ENCODE results near the gene ADAMTS7. TPM values are rescaled to one million over a fixed set of nuclear protein-coding genes. Genes with fewer than 3 reads are reported as not detected.
"Not testable (repeated sequence)": the region's sequence is repeated elsewhere in the genome, so short reads cannot be mapped to it uniquely, and the experiment has no call there.

Gene ADAMTS7
- total RNA-seq, 2 donors from 2014 or later: 0.19 to 0.20 TPM

- H3K4me1 Mint-ChIP-seq (ENCODE audit: low read depth in 2 of 2): no peaks in the 10 kb centered on the region
- DNase-seq (ENCODE audit: low spot score) (no peak), ATAC-seq (no peak)
- H3K36me3 Mint-ChIP-seq: no peaks in the 10 kb centered on the region
- no peak overlapping the region for H3K4me3 Mint-ChIP-seq
- H3K27me3 Mint-ChIP-seq: peaks cover 11% of the 10 kb centered on the region in 2 donors
- no peaks in the 10 kb centered on the region for H3K9me3 Mint-ChIP-seq
- H3K27ac Mint-ChIP-seq: no peak overlapping the region
Observed at GRCh38 chr15:78840661-78841375, 29.6 kb upstream of the ADAMTS7 start.

DNA sequence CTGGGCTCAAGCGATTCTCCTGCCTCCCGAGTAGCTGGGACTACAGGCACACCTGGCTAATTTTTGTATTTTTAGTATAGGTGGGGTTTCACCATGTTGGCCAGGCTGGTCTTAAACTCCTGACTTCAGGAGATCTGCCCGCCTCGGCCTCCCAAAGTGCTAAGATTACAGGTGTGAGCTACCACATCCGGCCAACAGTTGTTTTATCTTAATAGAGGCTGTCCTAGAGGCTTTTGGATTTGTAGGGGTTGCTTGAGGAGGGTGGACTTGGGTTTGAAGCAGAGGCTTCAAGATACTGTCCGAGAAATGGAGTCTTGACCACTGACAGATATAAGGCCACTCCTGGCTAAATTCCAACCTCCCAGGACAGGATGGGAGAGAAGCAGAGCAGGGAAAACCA lies 27.9 kb upstream of the ADAMTS7 start:
- ATAC-seq; DNase-seq (ENCODE audit: low spot score); H3K4me1 Mint-ChIP-seq (ENCODE audit: low read depth in 2 of 2); H3K9me3 Mint-ChIP-seq; H3K4me3 Mint-ChIP-seq; H3K27ac Mint-ChIP-seq; H3K36me3 Mint-ChIP-seq: not testable (repeated sequence)
- H3K27me3 Mint-ChIP-seq: peaks cover 12 to 13% of the 10 kb centered on the region in 2 donors

DNA sequence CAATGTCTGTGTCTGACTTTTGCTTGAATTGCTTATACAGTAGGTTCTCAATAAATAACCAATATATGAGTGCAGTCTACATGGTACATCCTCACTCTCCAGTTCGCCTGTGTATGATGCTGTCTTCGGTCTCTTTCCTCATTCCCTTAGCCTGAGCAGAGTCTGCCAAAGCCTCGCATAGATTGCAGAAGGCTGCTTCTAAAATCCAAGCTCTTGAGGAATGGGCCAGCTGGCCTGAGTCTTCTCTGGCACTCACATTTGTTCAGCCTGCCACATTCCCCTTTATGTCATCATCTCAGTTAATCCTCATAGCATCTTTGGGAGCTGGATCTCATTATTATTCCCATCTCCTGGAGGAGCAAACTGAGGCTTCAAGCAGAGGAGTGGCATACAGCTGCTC lies 27.2 kb upstream of the ADAMTS7 start:
- no peak for ATAC-seq
- Mint-ChIP-seq H3K27me3 (peaks cover 12 to 13% of the 10 kb centered on the region in 2 donors), H3K36me3 (no peaks in the 10 kb centered on the region), H3K4me1 (ENCODE audit: low read depth in 2 of 2) (no peaks in the 10 kb centered on the region), H3K4me3 (no peak overlapping the region), H3K9me3 (no peaks in the 10 kb centered on the region), H3K27ac (no peak overlapping the region)
- no peak for DNase-seq (ENCODE audit: low spot score)

DNA sequence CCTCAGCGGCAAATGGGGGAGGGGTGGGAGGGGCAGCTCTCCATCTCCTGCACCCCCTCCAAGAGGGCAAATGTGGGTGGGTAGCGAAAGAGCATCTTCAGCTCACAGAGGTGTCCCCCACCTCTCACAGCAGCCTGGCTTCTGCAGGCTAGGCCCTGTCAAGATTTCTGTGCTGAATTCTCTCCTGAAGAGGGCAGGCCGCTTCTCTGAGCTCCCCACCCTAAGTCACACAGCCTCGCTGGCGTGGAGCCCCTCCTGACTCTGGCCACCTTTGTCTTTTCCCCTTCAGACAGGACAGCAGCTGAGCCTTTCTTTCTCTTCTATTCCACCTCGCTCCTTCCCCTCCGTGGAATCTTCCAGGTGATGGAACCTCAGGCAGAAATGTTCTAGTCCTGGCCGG lies 26.3 kb upstream of the ADAMTS7 start:
- H3K27ac Mint-ChIP-seq: no peak overlapping the region
- H3K36me3 Mint-ChIP-seq: no peaks in the 10 kb centered on the region
- ATAC-seq: no peak

GRCh38 chr15:78837131-78837530 lies 25.9 kb upstream of the ADAMTS7 start:
- no peaks in the 10 kb centered on the region for H3K36me3 Mint-ChIP-seq
- ATAC-seq: no peak
- no peaks in the 10 kb centered on the region for H3K9me3 Mint-ChIP-seq
- DNase-seq (ENCODE audit: low spot score): no peak
- H3K4me1 Mint-ChIP-seq (ENCODE audit: low read depth in 2 of 2): no peaks in the 10 kb centered on the region
- H3K4me3 Mint-ChIP-seq: no peak overlapping the region
- peaks cover 13 to 14% of the 10 kb centered on the region in 2 donors for H3K27me3 Mint-ChIP-seq
- no peak overlapping the region for H3K27ac Mint-ChIP-seq

More for the DNA sequence above, 26.3 kb upstream of the ADAMTS7 start:
- no peaks in the 10 kb centered on the region for H3K9me3 Mint-ChIP-seq
- peaks cover 12 to 13% of the 10 kb centered on the region in 2 donors for H3K27me3 Mint-ChIP-seq
- no peak for DNase-seq (ENCODE audit: low spot score)
- H3K4me3 Mint-ChIP-seq: no peak overlapping the region
- H3K4me1 Mint-ChIP-seq (ENCODE audit: low read depth in 2 of 2): no peaks in the 10 kb centered on the region

DNA sequence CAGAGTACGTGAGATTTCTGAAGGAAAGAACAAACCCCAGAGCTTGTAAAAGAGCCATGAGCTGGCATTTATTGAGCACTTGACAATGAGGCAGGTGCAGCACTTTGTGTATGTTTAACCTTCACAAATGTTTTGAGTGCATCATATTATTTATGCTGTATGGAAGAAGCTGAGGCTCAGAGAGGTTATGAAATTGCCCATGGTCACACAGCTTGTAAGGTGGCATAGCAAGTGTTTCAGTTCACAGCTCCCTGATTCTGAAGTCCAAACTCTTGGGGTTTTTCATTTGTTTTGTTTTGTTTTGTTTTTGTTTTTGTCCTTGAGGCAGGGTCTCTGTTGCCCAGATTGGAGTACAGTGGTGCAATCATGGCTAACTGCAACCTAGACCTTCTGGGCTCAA lies 25.1 kb upstream of the ADAMTS7 start:
- Mint-ChIP-seq H3K27me3 (peaks cover 13 to 18% of the 10 kb centered on the region in 2 donors), H3K9me3 (no peaks in the 10 kb centered on the region), H3K36me3 (no peaks in the 10 kb centered on the region), H3K4me3 (no peak overlapping the region), H3K27ac (no peak overlapping the region), H3K4me1 (ENCODE audit: low read depth in 2 of 2) (peaks cover 0 to 3% of the 10 kb centered on the region in 2 donors)
- DNase-seq (ENCODE audit: low spot score) (no peak), ATAC-seq (no peak)

DNA sequence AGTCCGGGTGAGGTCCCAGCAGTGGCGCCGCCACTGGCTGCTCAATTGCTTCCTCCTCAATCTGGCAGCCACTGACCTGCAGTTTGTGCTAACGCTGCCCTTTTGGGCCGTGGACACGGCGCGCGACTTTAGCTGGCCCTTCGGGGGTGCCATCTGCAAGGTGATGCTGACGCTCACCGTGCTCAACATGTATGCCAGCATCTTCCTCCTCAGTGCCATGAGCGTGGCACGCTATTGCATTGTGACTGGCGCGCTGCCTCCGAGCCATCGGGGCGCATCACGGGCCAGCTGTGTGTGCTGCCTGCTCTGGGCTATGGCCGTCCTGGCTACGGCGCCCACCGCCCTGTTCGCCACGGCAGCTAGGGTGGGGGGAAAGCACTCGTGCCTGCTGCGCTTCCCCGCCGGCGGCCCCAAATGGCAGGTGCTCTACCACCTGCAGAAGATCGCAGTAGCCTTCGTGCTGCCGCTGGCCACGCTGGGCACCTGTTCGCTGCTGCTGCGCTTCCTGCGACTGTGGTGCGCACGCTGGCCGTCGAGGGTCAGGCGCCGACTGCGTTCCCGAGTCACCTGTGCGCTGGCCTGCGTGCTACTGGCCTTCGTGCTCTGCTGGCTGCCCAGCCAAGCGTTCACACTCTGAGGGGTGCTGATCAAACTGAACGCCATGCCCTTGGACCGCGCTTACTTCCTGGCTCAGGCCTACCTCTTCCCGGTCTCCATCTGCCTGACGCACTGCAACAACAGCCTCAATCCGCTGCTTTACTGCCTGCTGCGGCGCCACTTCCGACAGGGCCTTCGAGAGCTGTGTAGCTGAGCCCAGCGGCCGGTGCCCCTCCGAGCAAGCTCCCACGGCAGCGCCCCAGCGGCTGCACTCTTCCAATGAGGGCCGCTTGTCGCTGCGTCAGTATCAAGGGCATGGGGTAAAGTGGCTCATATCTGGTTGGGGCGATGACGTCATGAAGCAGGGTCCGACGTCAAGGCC lies 20.3 kb upstream of the ADAMTS7 start:
- H3K27me3 Mint-ChIP-seq: peaks cover 6 to 14% of the 10 kb centered on the region in 2 donors
- no peak overlapping the region for H3K4me3 Mint-ChIP-seq
- H3K4me1 Mint-ChIP-seq (ENCODE audit: low read depth in 2 of 2): peaks cover 0 to 5% of the 10 kb centered on the region in 2 donors
- no peaks in the 10 kb centered on the region for H3K9me3 Mint-ChIP-seq
- H3K36me3 Mint-ChIP-seq: no peaks in the 10 kb centered on the region
- ATAC-seq (peak in 1 of 2 donors; percentile 21), DNase-seq (ENCODE audit: low spot score) (no peak)
- H3K27ac Mint-ChIP-seq: no peak overlapping the region

GRCh38 chr15:78830514-78831228 lies 19.4 kb upstream of the ADAMTS7 start:
- Mint-ChIP-seq H3K27me3 (peaks cover under 1 to 8% of the 10 kb centered on the region in 2 donors), H3K36me3 (no peaks in the 10 kb centered on the region), H3K27ac (peak overlapping the region in 1 of 2 donors; percentile 48), H3K4me3 (peak overlapping the region; percentile 61), H3K9me3 (no peaks in the 10 kb centered on the region), H3K4me1 (ENCODE audit: low read depth in 2 of 2) (peaks cover 0 to 5% of the 10 kb centered on the region in 2 donors)
- peak; percentile 58 to 76 for ATAC-seq
- DNase-seq (ENCODE audit: low spot score): no peak

DNA sequence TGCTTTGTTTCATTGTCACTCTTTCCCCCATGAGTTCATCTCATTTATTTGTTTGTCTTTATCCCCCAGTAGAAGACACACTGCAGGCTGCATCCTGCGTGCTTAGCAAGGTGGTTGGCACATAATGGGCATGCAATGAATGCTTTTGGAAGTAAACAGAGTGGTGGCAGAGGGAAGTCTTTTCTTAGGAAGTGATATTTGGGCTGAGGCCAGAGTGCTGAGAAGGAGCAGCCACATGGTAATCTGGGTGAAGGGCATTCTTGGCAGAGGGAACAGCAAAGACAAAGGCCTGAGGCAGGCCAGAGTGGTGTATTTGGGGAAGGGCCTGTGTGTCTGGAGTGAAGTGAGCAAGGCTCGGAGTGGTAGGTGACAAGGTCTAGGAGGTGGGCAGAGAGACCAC lies 17.7 kb upstream of the ADAMTS7 start:
- Mint-ChIP-seq H3K27me3 (peaks cover 0 to 8% of the 10 kb centered on the region in 2 donors), H3K27ac (no peak overlapping the region), H3K9me3 (no peaks in the 10 kb centered on the region), H3K36me3 (no peaks in the 10 kb centered on the region), H3K4me3 (no peak overlapping the region), H3K4me1 (ENCODE audit: low read depth in 2 of 2) (peaks cover 0 to 5% of the 10 kb centered on the region in 2 donors)
- no peak for ATAC-seq
- no peak for DNase-seq (ENCODE audit: low spot score)

GRCh38 chr15:78822514-78822913 lies 11.2 kb upstream of the ADAMTS7 start:
- DNase-seq (ENCODE audit: low spot score) (no peak), ATAC-seq (no peak)
- no peak overlapping the region for H3K4me3 Mint-ChIP-seq
- H3K27me3 Mint-ChIP-seq: peaks cover 0 to 9% of the 10 kb centered on the region in 2 donors
- H3K4me1 Mint-ChIP-seq (ENCODE audit: low read depth in 2 of 2): no peaks in the 10 kb centered on the region
- H3K27ac Mint-ChIP-seq: no peak overlapping the region
- H3K9me3 Mint-ChIP-seq: no peaks in the 10 kb centered on the region
- no peaks in the 10 kb centered on the region for H3K36me3 Mint-ChIP-seq

GRCh38 chr15:78811825-78812183 lies 540 bp upstream of the ADAMTS7 start:
- Mint-ChIP-seq H3K36me3 (no peaks in the 10 kb centered on the region), H3K4me3 (peak overlapping the region; percentile 80), H3K27me3 (peaks cover 22 to 23% of the 10 kb centered on the region in 2 donors), H3K9me3 (no peaks in the 10 kb centered on the region), H3K4me1 (ENCODE audit: low read depth in 2 of 2) (peaks cover 10 to 17% of the 10 kb centered on the region in 2 donors), H3K27ac (peak overlapping the region in 1 of 2 donors; percentile 44)
- DNase-seq (ENCODE audit: low spot score) (no peak), ATAC-seq (peak; percentile 25 to 41)

GRCh38 chr15:78810362-78811123 lies 721 bp downstream of the ADAMTS7 start:
- DNase-seq (ENCODE audit: low spot score) (no peak), ATAC-seq (peak in 1 of 2 donors; percentile 1)
- peaks cover 10 to 17% of the 10 kb centered on the region in 2 donors for H3K4me1 Mint-ChIP-seq (ENCODE audit: low read depth in 2 of 2)
- no peaks in the 10 kb centered on the region for H3K9me3 Mint-ChIP-seq
- peaks cover 22 to 23% of the 10 kb centered on the region in 2 donors for H3K27me3 Mint-ChIP-seq
- peak overlapping the region; percentile 80 for H3K4me3 Mint-ChIP-seq
- no peaks in the 10 kb centered on the region for H3K36me3 Mint-ChIP-seq
- no peak overlapping the region for H3K27ac Mint-ChIP-seq

- peak overlapping the region; percentile 67 for H3K4me3 Mint-ChIP-seq
- H3K9me3 Mint-ChIP-seq: no peaks in the 10 kb centered on the region
- ATAC-seq: no peak
- H3K27ac Mint-ChIP-seq: no peak overlapping the region
- peaks cover 10 to 17% of the 10 kb centered on the region in 2 donors for H3K4me1 Mint-ChIP-seq (ENCODE audit: low read depth in 2 of 2)
- peaks cover 22 to 23% of the 10 kb centered on the region in 2 donors for H3K27me3 Mint-ChIP-seq
- no peaks in the 10 kb centered on the region for H3K36me3 Mint-ChIP-seq
- DNase-seq (ENCODE audit: low spot score): no peak
Observed at GRCh38 chr15:78810003-78810361, 1.3 kb downstream of the ADAMTS7 start.

Measured in natural killer cell treated with Interleukin-12 subunit alpha and Interleukin-12 subunit beta and Interleukin-15 and Interleukin-18, amount 100 ng/mL, for 72 hours (primary cell).